Subcutaneous adipose tissue (tissue), 4 donors: ENCODE measurements around the gene MPC1L. TPM values are rescaled to one million over a fixed set of nuclear protein-coding genes. Genes with fewer than 3 reads are reported as not detected.

ENCODE experiments used
- CTCF ChIP-seq: fragments of 450-650 bp; IDR thresholded peaks from one replicate; pipeline ENCODE4 v1.5.1; 2016; ENCODE audit warnings: low read depth, mild to moderate bottlenecking, control low read depth, antibody characterized with exemption, moderate library complexity
- total RNA-seq, 4 donors: library from RNA; depleted of rRNA; stranded (reverse); fragments of >200 nt; gene quantifications; one replicate each; pipeline ENCODE4 v1.1.0, GENCODE V29; 2016

Gene MPC1L
- total RNA-seq, 4 donors from 2014 or later: not detected

DNA sequence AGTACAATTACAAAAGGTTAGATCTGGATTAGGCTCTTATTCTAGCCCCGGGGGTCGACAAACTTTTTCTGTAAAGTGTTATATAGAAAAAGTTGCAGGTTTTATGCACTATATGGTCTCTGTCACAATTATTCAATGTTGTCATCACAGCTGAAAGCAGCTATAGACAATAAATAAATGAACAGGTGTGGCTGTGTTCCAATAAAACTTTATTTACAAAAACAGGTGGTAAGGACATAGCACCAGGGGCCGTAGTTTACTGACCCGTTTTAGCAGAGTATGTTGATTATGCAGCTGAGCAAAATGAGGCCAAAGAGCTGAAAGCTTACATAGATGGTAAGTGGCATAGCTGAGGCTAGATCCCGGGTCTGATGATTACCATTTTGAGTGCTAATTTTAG is 37.2 kb downstream of the MPC1L start:
- no peak for TF ChIP-seq CTCF

- TF ChIP-seq CTCF: no peak
Measured at GRCh38 chrX:40661489-40661888, 38.3 kb downstream of the MPC1L start.

- TF ChIP-seq CTCF: no peak
Measured at GRCh38 chrX:40663078-40663740, 40.0 kb downstream of the MPC1L start.

GRCh38 chrX:40663880-40664630 is 40.8 kb downstream of the MPC1L start:
- no peak for TF ChIP-seq CTCF

DNA sequence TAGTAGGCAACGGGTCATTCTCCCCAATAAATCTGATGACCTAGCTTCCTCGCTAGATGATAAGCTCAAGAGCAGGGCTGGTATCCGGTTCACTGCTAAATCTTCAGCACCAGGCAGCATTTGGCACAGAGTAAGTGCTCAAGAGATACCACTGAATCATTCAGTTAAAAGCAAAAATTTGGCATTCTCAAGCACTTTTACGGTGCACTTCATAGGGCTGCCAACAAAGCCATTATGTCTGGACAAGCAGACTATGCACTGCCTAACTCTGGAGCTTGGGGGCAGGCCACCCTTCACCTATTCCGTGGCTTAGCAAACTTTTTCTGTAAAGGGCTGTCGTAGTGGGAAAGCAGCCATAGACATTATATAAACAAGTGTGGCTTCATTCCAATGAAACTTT is 47.9 kb downstream of the MPC1L start:
- no peak for TF ChIP-seq CTCF

Other genes with a start within 250 kb of the MPC1L start
- gene ATP6AP2, start 42.5 kb upstream of the MPC1L start, total RNA-seq: 100 to 1,000 TPM in 3 of 4 donors, 10 to 100 TPM in 1; 65.6 to 235 (median 156) TPM
- 10 to 100 TPM; 13.7 to 28.4 (median 23.6) TPM for gene CXorf38, start 24.1 kb downstream of the MPC1L start, total RNA-seq
- gene MED14, start 112.1 kb downstream of the MPC1L start, total RNA-seq: 10 to 100 TPM; 24.7 to 39.3 (median 31.8) TPM